ENCODE results near the gene TTLL11.

Gene TTLL11

GRCh38 chr9:121942866-121943382, 150.2 kb downstream of the TTLL11 start:
- ChIA-PET POLR2A (no interaction called here), CTCF (no interaction called here)
- no peak for DNase-seq (ENCODE audit: extremely low spot score)
- TF ChIP-seq CTCF (IDR thresholded peaks at IDR 0.05; ENCODE audit: control extremely low read depth, extremely low read depth, low read depth, missing control alignments): no peak

GRCh38 chr9:121942313-121942712, 150.8 kb downstream of the TTLL11 start:
- no peak for TF ChIP-seq CTCF (IDR thresholded peaks at IDR 0.05; ENCODE audit: control extremely low read depth, extremely low read depth, low read depth, missing control alignments)
- POLR2A ChIA-PET: no interaction called here
- CTCF ChIA-PET: no interaction called here
- DNase-seq (ENCODE audit: extremely low spot score): no peak

GRCh38 chr9:121939643-121940042, 153.5 kb downstream of the TTLL11 start:
- POLR2A ChIA-PET: no interaction called here
- TF ChIP-seq CTCF (IDR thresholded peaks at IDR 0.05; ENCODE audit: control extremely low read depth, extremely low read depth, low read depth, missing control alignments): no peak
- CTCF ChIA-PET: no interaction called here
- no peak for DNase-seq (ENCODE audit: extremely low spot score)

GRCh38 chr9:121938621-121939020, 154.5 kb downstream of the TTLL11 start:
- DNase-seq (ENCODE audit: extremely low spot score): no peak
- ChIA-PET POLR2A (no interaction called here), CTCF (no interaction called here)
- no peak for TF ChIP-seq CTCF (IDR thresholded peaks at IDR 0.05; ENCODE audit: control extremely low read depth, extremely low read depth, low read depth, missing control alignments)

DNA sequence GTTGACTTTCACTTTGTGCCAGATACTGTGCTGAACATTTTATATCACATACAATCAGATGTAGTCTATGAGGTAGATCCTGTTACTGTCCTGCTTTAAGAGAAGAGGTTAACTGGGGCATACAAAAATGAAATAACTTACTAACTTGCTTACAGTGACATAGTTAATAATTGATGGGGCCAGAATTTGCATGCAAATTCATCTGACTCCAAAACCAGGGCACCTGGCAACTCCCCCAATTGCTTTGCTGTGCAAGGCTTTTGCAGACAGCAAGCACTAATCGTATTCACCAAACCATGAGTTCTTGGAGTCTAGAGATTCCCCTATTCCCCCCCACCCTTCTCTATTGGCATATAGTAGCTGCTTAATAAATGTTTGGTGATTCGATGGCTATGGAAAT, 155.9 kb downstream of the TTLL11 start:
- no peak for DNase-seq (ENCODE audit: extremely low spot score)
- ChIA-PET CTCF (no interaction called here), POLR2A (no interaction called here)
- TF ChIP-seq CTCF (IDR thresholded peaks at IDR 0.05; ENCODE audit: control extremely low read depth, extremely low read depth, low read depth, missing control alignments): no peak

DNA sequence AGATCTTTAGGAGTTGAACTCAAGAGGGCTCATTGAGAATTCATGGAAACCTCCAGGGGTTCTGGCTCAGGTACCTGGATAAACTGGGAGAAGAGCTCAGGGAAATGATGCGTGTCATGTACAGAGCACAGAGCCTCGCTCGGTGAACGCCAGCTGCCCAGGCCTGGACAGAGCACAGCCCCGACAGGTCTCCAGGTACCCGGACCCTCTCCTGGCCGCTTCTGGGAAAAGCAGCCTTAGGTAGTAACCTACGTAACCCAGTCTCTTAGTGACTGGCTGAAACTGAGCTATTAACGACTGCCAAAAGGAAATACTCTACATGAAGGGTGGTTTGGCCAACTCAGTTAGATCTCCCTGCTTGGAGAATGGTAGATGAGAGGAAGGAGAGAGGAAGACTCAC, 157.4 kb downstream of the TTLL11 start:
- CTCF ChIA-PET: interaction anchor here (0.9 kb wide), 1 partner anchor 48 kb away, joined by 3 read pairs; no protein-coding TSS in a partner anchor
- POLR2A ChIA-PET: no interaction called here

More for the DNA sequence above, 157.4 kb downstream of the TTLL11 start:
- no peak for DNase-seq (ENCODE audit: extremely low spot score)
- no peak for TF ChIP-seq CTCF (IDR thresholded peaks at IDR 0.05; ENCODE audit: control extremely low read depth, extremely low read depth, low read depth, missing control alignments)

Data from GM10248 (cell line).